Measurements from ENCODE around the gene GPR160. TPM values are rescaled to one million over a fixed set of nuclear protein-coding genes. Genes with fewer than 3 reads are reported as not detected.

Gene GPR160
- total RNA-seq, 1 donor, result not detected

DNA sequence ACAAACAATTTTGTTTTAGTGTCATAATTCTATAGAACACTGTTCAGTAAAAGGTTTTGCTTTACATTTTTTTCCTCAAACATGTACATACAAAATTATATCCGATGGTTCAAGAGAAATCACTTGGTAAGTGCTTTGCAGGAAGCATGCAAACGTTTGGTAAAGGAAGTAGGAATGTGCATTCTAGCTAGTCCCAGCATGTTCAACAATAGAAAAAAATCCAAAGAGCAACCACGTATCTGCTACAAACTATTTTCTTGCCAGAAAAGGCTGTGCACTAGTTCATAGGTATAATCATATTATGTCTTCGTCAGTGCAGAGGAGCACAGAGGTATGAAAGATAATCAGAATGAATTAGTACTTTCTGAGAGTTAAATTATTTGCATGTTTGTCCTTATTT is 58.0 kb downstream of the GPR160 start:
- Histone ChIP-seq H3K4me3 (ENCODE audit: insufficient read depth, low read length) (no peak overlapping the region), H3K4me1 (ENCODE audit: insufficient read depth, low read length) (no peaks in the 10 kb centered on the region), H3K9me3 (ENCODE audit: low read depth, low read length) (no peaks in the 10 kb centered on the region), H3K79me2 (ENCODE audit: insufficient read depth, low read length) (peaks cover 10% of the 10 kb centered on the region), H3K27me3 (ENCODE audit: insufficient read depth, low read length) (no peaks in the 10 kb centered on the region), H3K36me3 (ENCODE audit: insufficient read depth, low read length) (peaks cover 45% of the 10 kb centered on the region), H3K4me2 (ENCODE audit: insufficient read depth, low read length) (no peak overlapping the region), H4K20me1 (ENCODE audit: insufficient read depth, low read length) (no peaks in the 10 kb centered on the region), H3K27ac (ENCODE audit: low read depth, low read length) (no peak overlapping the region), H2AFZ (ENCODE audit: low read length) (no peak overlapping the region)
- TF ChIP-seq, protein P1, sequence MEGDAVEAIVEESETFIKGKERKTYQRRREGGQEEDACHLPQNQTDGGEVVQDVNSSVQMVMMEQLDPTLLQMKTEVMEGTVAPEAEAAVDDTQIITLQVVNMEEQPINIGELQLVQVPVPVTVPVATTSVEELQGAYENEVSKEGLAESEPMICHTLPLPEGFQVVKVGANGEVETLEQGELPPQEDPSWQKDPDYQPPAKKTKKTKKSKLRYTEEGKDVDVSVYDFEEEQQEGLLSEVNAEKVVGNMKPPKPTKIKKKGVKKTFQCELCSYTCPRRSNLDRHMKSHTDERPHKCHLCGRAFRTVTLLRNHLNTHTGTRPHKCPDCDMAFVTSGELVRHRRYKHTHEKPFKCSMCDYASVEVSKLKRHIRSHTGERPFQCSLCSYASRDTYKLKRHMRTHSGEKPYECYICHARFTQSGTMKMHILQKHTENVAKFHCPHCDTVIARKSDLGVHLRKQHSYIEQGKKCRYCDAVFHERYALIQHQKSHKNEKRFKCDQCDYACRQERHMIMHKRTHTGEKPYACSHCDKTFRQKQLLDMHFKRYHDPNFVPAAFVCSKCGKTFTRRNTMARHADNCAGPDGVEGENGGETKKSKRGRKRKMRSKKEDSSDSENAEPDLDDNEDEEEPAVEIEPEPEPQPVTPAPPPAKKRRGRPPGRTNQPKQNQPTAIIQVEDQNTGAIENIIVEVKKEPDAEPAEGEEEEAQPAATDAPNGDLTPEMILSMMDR (IDR thresholded peaks at IDR 0.05; ENCODE audit: extremely low read depth, low read depth, low read length), result no peak
- no peak for DNase-seq (ENCODE audit: insufficient read length, low spot score, missing footprints)

DNA sequence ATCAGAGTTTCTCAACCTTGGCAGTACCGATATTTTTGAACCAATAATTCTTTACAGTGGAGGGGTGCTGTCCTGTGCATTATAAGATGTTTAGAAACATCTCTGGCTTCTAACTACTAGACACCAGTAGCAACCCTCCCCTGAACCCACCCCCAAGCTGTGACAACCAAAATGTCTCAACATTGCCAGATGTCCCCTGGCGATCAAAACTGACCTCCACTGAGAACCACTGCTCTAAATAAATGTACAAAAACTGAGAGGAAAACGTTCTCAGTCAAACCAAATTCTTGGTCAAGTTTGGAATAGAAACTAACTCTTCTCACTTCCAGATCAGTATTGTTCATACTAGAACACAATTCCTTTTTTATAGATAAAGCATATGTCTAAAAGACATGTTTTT is 58.5 kb downstream of the GPR160 start:
- peaks cover 49% of the 10 kb centered on the region for H3K36me3 ChIP-seq (ENCODE audit: insufficient read depth, low read length)
- TF ChIP-seq, protein P1 (IDR thresholded peaks at IDR 0.05; ENCODE audit: extremely low read depth, low read depth, low read length), result no peak
- no peak overlapping the region for H3K4me2 ChIP-seq (ENCODE audit: insufficient read depth, low read length)
- H3K9me3 ChIP-seq (ENCODE audit: low read depth, low read length), result no peaks in the 10 kb centered on the region
- no peaks in the 10 kb centered on the region for H3K4me1 ChIP-seq (ENCODE audit: insufficient read depth, low read length)
- H3K27ac ChIP-seq (ENCODE audit: low read depth, low read length), result no peak overlapping the region
- no peaks in the 10 kb centered on the region for H4K20me1 ChIP-seq (ENCODE audit: insufficient read depth, low read length)
- no peak overlapping the region for H3K4me3 ChIP-seq (ENCODE audit: insufficient read depth, low read length)
- DNase-seq (ENCODE audit: insufficient read length, low spot score, missing footprints), result no peak
- peaks cover 10% of the 10 kb centered on the region for H3K79me2 ChIP-seq (ENCODE audit: insufficient read depth, low read length)
- H2AFZ ChIP-seq (ENCODE audit: low read length), result no peak overlapping the region
- H3K27me3 ChIP-seq (ENCODE audit: insufficient read depth, low read length), result no peaks in the 10 kb centered on the region

DNA sequence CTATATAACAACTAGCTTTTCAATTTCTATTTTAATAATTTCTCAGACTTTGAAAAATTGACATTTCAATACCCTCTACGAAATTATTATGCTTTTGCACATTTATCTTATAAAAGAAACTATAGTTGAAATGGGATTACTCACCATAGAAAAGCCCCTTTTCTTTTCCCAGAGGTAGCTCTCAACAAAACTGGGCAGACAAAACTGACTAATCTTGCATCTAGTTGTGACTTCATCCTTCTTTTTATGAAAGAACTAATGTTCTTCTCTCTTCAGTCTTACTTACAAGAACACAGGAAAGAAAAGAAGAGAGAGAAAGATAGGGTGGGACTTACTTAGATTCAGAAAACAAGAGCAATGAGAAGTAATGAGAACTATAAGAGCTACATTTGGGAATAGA is 61.0 kb downstream of the GPR160 start:
- Histone ChIP-seq H3K27ac (ENCODE audit: low read depth, low read length) (no peak overlapping the region), H3K27me3 (ENCODE audit: insufficient read depth, low read length) (no peaks in the 10 kb centered on the region), H3K4me3 (ENCODE audit: insufficient read depth, low read length) (no peak overlapping the region), H3K36me3 (ENCODE audit: insufficient read depth, low read length) (peaks cover 70% of the 10 kb centered on the region), H3K4me2 (ENCODE audit: insufficient read depth, low read length) (no peak overlapping the region), H3K79me2 (ENCODE audit: insufficient read depth, low read length) (peaks cover 5% of the 10 kb centered on the region), H4K20me1 (ENCODE audit: insufficient read depth, low read length) (no peaks in the 10 kb centered on the region), H3K4me1 (ENCODE audit: insufficient read depth, low read length) (no peaks in the 10 kb centered on the region), H2AFZ (ENCODE audit: low read length) (no peak overlapping the region), H3K9me3 (ENCODE audit: low read depth, low read length) (no peaks in the 10 kb centered on the region)
- TF ChIP-seq, protein P1 (IDR thresholded peaks at IDR 0.05; ENCODE audit: extremely low read depth, low read depth, low read length), result no peak
- DNase-seq (ENCODE audit: insufficient read length, low spot score, missing footprints), result no peak

DNA sequence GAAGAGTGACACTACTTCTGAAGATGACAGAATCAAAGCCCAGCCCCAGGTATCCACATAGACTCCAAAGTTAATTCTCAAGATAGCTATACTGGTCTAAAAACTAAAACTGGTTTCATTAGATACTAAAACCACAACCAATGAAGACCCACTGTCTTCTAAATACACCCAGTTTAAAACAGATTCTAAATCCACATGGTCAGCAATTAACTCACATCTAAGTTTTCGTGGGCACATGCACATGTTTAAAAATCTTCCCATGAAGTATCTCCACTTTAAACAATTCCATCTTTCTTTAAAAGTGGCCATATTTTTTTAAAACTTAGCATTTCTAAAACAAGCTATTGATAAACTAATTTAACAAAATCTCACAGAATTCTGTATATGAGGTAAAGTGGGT is 63.1 kb downstream of the GPR160 start:
- H3K4me1 ChIP-seq (ENCODE audit: insufficient read depth, low read length), result no peaks in the 10 kb centered on the region
- peaks cover 64% of the 10 kb centered on the region for H3K36me3 ChIP-seq (ENCODE audit: insufficient read depth, low read length)
- H3K27me3 ChIP-seq (ENCODE audit: insufficient read depth, low read length), result no peaks in the 10 kb centered on the region
- H2AFZ ChIP-seq (ENCODE audit: low read length), result no peak overlapping the region
- H4K20me1 ChIP-seq (ENCODE audit: insufficient read depth, low read length), result no peaks in the 10 kb centered on the region
- no peak overlapping the region for H3K4me3 ChIP-seq (ENCODE audit: insufficient read depth, low read length)
- H3K27ac ChIP-seq (ENCODE audit: low read depth, low read length), result no peak overlapping the region
- TF ChIP-seq, protein P1 (IDR thresholded peaks at IDR 0.05; ENCODE audit: extremely low read depth, low read depth, low read length), result no peak
- no peaks in the 10 kb centered on the region for H3K9me3 ChIP-seq (ENCODE audit: low read depth, low read length)
- no peak for DNase-seq (ENCODE audit: insufficient read length, low spot score, missing footprints)
- peaks cover 3% of the 10 kb centered on the region for H3K79me2 ChIP-seq (ENCODE audit: insufficient read depth, low read length)
- H3K4me2 ChIP-seq (ENCODE audit: insufficient read depth, low read length), result no peak overlapping the region
